NCI-H774 (cell line): ENCODE results near the gene KRTAP12-4.
"Not testable (repeated sequence)": the region's sequence is repeated elsewhere in the genome, so short reads cannot be mapped to it uniquely, and the experiment has no call there.

Experiments
- DNase-seq: peaks from one replicate; lab custom pipeline; 2025; lab: John Stamatoyannopoulos, UW

KRTAP12-4 gene

GRCh38 chr21:44654576-44655175 is at the start of gene KRTAP12-4:
TSS of gene KRTAP12-4 (minus strand) at chr21:44654659. CDS start at chr21:44654614, 45 bp downstream.
- no peak for DNase-seq

- DNase-seq: no peak
Observed at GRCh38 chr21:44703731-44704635, 49.5 kb upstream of the KRTAP12-4 start.

- DNase-seq: peak; percentile 4
Observed at GRCh38 chr21:44702973-44703730, 48.7 kb upstream of the KRTAP12-4 start.

- no peak for DNase-seq
Observed at GRCh38 chr21:44702111-44702972, 47.9 kb upstream of the KRTAP12-4 start.

- no peak for DNase-seq
Observed at GRCh38 chr21:44701541-44701940, 47.1 kb upstream of the KRTAP12-4 start.

- DNase-seq: no peak
Observed at GRCh38 chr21:44701023-44701400, 46.6 kb upstream of the KRTAP12-4 start.

GRCh38 chr21:44700101-44701022 is 45.9 kb upstream of the KRTAP12-4 start:
- DNase-seq: no peak

GRCh38 chr21:44699502-44700001 is 45.1 kb upstream of the KRTAP12-4 start:
- DNase-seq: no peak

- DNase-seq: no peak
Observed at GRCh38 chr21:44697811-44698734, 43.6 kb upstream of the KRTAP12-4 start.

GRCh38 chr21:44697172-44697810 is 42.8 kb upstream of the KRTAP12-4 start, which contains the start of gene KRTAP10-12:
TSS of gene KRTAP10-12 (plus strand) at chr21:44697172. CDS start at chr21:44697202, 30 bp downstream.
- not testable (repeated sequence) for DNase-seq

- DNase-seq: no peak
Observed at GRCh38 chr21:44696572-44696971, 42.1 kb upstream of the KRTAP12-4 start.

- no peak for DNase-seq
Observed at GRCh38 chr21:44695641-44696040, 41.2 kb upstream of the KRTAP12-4 start.

- no peak for DNase-seq
Observed at GRCh38 chr21:44695184-44695583, 40.7 kb upstream of the KRTAP12-4 start.

GRCh38 chr21:44694776-44695175 is 40.3 kb upstream of the KRTAP12-4 start:
- DNase-seq: no peak

GRCh38 chr21:44692798-44693512 is 38.5 kb upstream of the KRTAP12-4 start:
- DNase-seq: no peak

GRCh38 chr21:44691686-44692085 is 37.2 kb upstream of the KRTAP12-4 start:
- DNase-seq: no peak

- DNase-seq: not testable (repeated sequence)
Observed at GRCh38 chr21:44689740-44690139, 35.3 kb upstream of the KRTAP12-4 start.

- no peak for DNase-seq
Observed at GRCh38 chr21:44687671-44688070, 33.2 kb upstream of the KRTAP12-4 start.
